ENCODE results near the gene MRPS9.

GRCh38 chr2:105039559-105039958, 1.7 kb downstream of the MRPS9 start:
- TF ChIP-seq CTCF (IDR thresholded peaks at IDR 0.05; ENCODE audit: low read length) = no peak
- no peak for TF ChIP-seq EZH2 (IDR thresholded peaks at IDR 0.05; ENCODE audit: borderline replicate concordance, low read length)

All from OCI-LY1 (cell line).